ENCODE results near the gene KY. TPM values are rescaled to one million over a fixed set of nuclear protein-coding genes. Genes with fewer than 3 reads are reported as not detected.

Gene KY
- total RNA-seq, 1 experiment from 2014 or later: 0.29 TPM

GRCh38 chr3:134694946-134695543 is 44.2 kb upstream of the KY start:
- Histone ChIP-seq H3K9ac (ENCODE audit: low read length) (no peak overlapping the region), H3K4me1 (ENCODE audit: insufficient read depth, low read length) (no peaks in the 10 kb centered on the region), H2AFZ (ENCODE audit: low read length) (no peak overlapping the region), H3F3A (ENCODE audit: low read length, unreplicated experiment) (no peaks in the 10 kb centered on the region), H3K79me2 (ENCODE audit: low read length) (no peaks in the 10 kb centered on the region), H3K4me2 (ENCODE audit: low read length) (no peak overlapping the region), H3K9me3 (ENCODE audit: low read length) (no peaks in the 10 kb centered on the region), H4K20me1 (ENCODE audit: low read length) (no peaks in the 10 kb centered on the region), H3K36me3 (ENCODE audit: low read depth, low read length) (no peaks in the 10 kb centered on the region), H3K9me2 (replicated peaks; ENCODE audit: low read length) (no peaks in the 10 kb centered on the region), H3K4me3 (ENCODE audit: low read length) (no peak overlapping the region), H3K27me3 (ENCODE audit: low read length) (no peaks in the 10 kb centered on the region), H3K27ac (ENCODE audit: low read length) (no peak overlapping the region)
- intact Hi-C loops (cut with micrococcal nuclease): no loop called here
- BruUV-seq (replicated peaks): no TSS peak
- DNase-seq (no peak), ATAC-seq (no peak)
- CTCF ChIA-PET: no interaction called here
- POLR2A ChIA-PET (ENCODE audit: unreplicated experiment): no interaction called here
- no peak for TF ChIP-seq CTCF (conservative IDR thresholded peaks at IDR 0.05; ENCODE audit: low read depth, low read length)
- TF ChIP-seq EZH2phosphoT487 (IDR thresholded peaks at IDR 0.05; ENCODE audit: borderline replicate concordance, low read length): no peak
- TF ChIP-seq EZH2 (IDR thresholded peaks at IDR 0.05; ENCODE audit: low read length, unreplicated experiment): no peak

- no peaks in the 10 kb centered on the region for H3K4me1 ChIP-seq (ENCODE audit: insufficient read depth, low read length)
- no peaks in the 10 kb centered on the region for H4K20me1 ChIP-seq (ENCODE audit: low read length)
- H3K79me2 ChIP-seq (ENCODE audit: low read length): no peaks in the 10 kb centered on the region
- H3K27ac ChIP-seq (ENCODE audit: low read length): no peak overlapping the region
- H3K9me2 ChIP-seq (replicated peaks; ENCODE audit: low read length): no peaks in the 10 kb centered on the region
- BruUV-seq (replicated peaks): no TSS peak
- H3K36me3 ChIP-seq (ENCODE audit: low read depth, low read length): no peaks in the 10 kb centered on the region
- H3K4me3 ChIP-seq (ENCODE audit: low read length): no peak overlapping the region
- POLR2A ChIA-PET (ENCODE audit: unreplicated experiment): no interaction called here
- H3F3A ChIP-seq (ENCODE audit: low read length, unreplicated experiment): no peaks in the 10 kb centered on the region
- DNase-seq (no peak), ATAC-seq (no peak)
- H3K9ac ChIP-seq (ENCODE audit: low read length): no peak overlapping the region
- no peak for TF ChIP-seq EZH2 (IDR thresholded peaks at IDR 0.05; ENCODE audit: low read length, unreplicated experiment)
- TF ChIP-seq EZH2phosphoT487 (IDR thresholded peaks at IDR 0.05; ENCODE audit: borderline replicate concordance, low read length): no peak
- no peak for TF ChIP-seq CTCF (conservative IDR thresholded peaks at IDR 0.05; ENCODE audit: low read depth, low read length)
- no peak overlapping the region for H3K4me2 ChIP-seq (ENCODE audit: low read length)
- CTCF ChIA-PET: no interaction called here
- H3K9me3 ChIP-seq (ENCODE audit: low read length): no peaks in the 10 kb centered on the region
- intact Hi-C loops (cut with micrococcal nuclease): no loop called here
- no peaks in the 10 kb centered on the region for H3K27me3 ChIP-seq (ENCODE audit: low read length)
- H2AFZ ChIP-seq (ENCODE audit: low read length): no peak overlapping the region
These were observed 43.6 kb upstream of the KY start for GRCh38 chr3:134694466-134694865.

GRCh38 chr3:134693804-134694203 is 43.0 kb upstream of the KY start:
- Histone ChIP-seq H3F3A (ENCODE audit: low read length, unreplicated experiment) (no peaks in the 10 kb centered on the region), H3K9me3 (ENCODE audit: low read length) (no peaks in the 10 kb centered on the region), H3K27ac (ENCODE audit: low read length) (no peak overlapping the region), H3K36me3 (ENCODE audit: low read depth, low read length) (no peaks in the 10 kb centered on the region), H2AFZ (ENCODE audit: low read length) (no peak overlapping the region), H3K9ac (ENCODE audit: low read length) (no peak overlapping the region), H3K4me3 (ENCODE audit: low read length) (no peak overlapping the region), H3K27me3 (ENCODE audit: low read length) (no peaks in the 10 kb centered on the region), H3K4me1 (ENCODE audit: insufficient read depth, low read length) (no peaks in the 10 kb centered on the region), H3K79me2 (ENCODE audit: low read length) (no peaks in the 10 kb centered on the region), H3K4me2 (ENCODE audit: low read length) (no peak overlapping the region), H3K9me2 (replicated peaks; ENCODE audit: low read length) (no peaks in the 10 kb centered on the region), H4K20me1 (ENCODE audit: low read length) (no peaks in the 10 kb centered on the region)
- DNase-seq (no peak), ATAC-seq (no peak)
- no TSS peak for BruUV-seq (replicated peaks)
- intact Hi-C loops (cut with micrococcal nuclease): no loop called here
- ChIA-PET CTCF (no interaction called here), POLR2A (ENCODE audit: unreplicated experiment) (no interaction called here)
- TF ChIP-seq EZH2phosphoT487 (IDR thresholded peaks at IDR 0.05; ENCODE audit: borderline replicate concordance, low read length) (no peak), EZH2 (IDR thresholded peaks at IDR 0.05; ENCODE audit: low read length, unreplicated experiment) (no peak), CTCF (conservative IDR thresholded peaks at IDR 0.05; ENCODE audit: low read depth, low read length) (no peak)
